Spinal cord (tissue), 10 donors: ENCODE measurements around the gene SMG6. TPM values are rescaled to one million over a fixed set of nuclear protein-coding genes. Genes with fewer than 3 reads are reported as not detected.

Source experiments
- DNase-seq, 6 donors: peaks; one replicate each; pipeline versions ENCODE4 v3.0.0 to v3.0.0-alpha.2; 2013 to 2015; ENCODE audit warnings: low spot score in 6 of 6, low read depth in 4 of 6
- H3K27ac ChIP-seq: one replicate; pipeline ENCODE4 v1.5.1; 2013; ENCODE audit warnings: low read depth, low read length, control low read depth
- H3K27me3 ChIP-seq: one replicate; pipeline ENCODE4 v1.6.1; 2013; ENCODE audit warnings: low read length; ENCODE audit not compliant: control insufficient read depth, insufficient read depth
- H3K36me3 ChIP-seq: one replicate; pipeline ENCODE4 v1.6.1; 2013; ENCODE audit warnings: low read length; ENCODE audit not compliant: control insufficient read depth, insufficient read depth
- H3K4me1 ChIP-seq: one replicate; pipeline ENCODE4 v1.6.1; 2013; ENCODE audit warnings: low read length; ENCODE audit not compliant: control insufficient read depth, insufficient read depth
- H3K4me3 ChIP-seq: one replicate; pipeline ENCODE4 v1.5.1; 2013; ENCODE audit warnings: low read depth, low read length, control low read depth
- H3K9me3 ChIP-seq: one replicate; pipeline ENCODE4 v1.6.1; 2013; ENCODE audit warnings: low read length; ENCODE audit not compliant: control insufficient read depth, insufficient read depth
- WGBS: methylation state at CpG from one replicate; pipeline ENCODE4 v1.1.5; 2013; ENCODE audit warnings: missing lambda C conversion rate; ENCODE audit not compliant: insufficient coverage; 5-methylcytosine and 5-hydroxymethylcytosine counted together
- polyA plus RNA-seq, 2 donors: library from polyadenylated mRNA; unstranded; fragments of 120-200 nt; gene quantifications; one replicate each; pipeline ENCODE4 v1.2.1, GENCODE V29; 2013; ENCODE audit not compliant: insufficient read length in 2 of 2
- total RNA-seq, 2 donors: library from RNA; depleted of rRNA in 1 of 2; stranded (reverse); fragments of 120-200 nt in 1 of 2; fragments of >200 nt in 1 of 2; gene quantifications; one replicate each; pipeline versions ENCODE4 v1.2.3 to v1.2.4, GENCODE V29; 2013 to 2014
- donor health status: healthy.

SMG6 gene
- total and polyA plus RNA-seq, 4 donors = 26.4 to 46.3 (median 37.3) TPM

- Histone ChIP-seq H3K9me3 (no peaks in the 10 kb centered on the region), H3K4me3 (no peak overlapping the region), H3K27me3 (no peaks in the 10 kb centered on the region), H3K27ac (peak overlapping the region; percentile 98), H3K36me3 (no peaks in the 10 kb centered on the region), H3K4me1 (peaks cover 42% of the 10 kb centered on the region)
- DNase-seq = peak in 2 of 6 donors; percentile 57 to 75
- WGBS = 17% methylated on average over 8 of the region's 11 CpGs
Measured at GRCh38 chr17:2213291-2213960, 90.2 kb downstream of the SMG6 start.

- Histone ChIP-seq H3K27ac (peak overlapping the region; percentile 98), H3K27me3 (no peaks in the 10 kb centered on the region), H3K9me3 (no peaks in the 10 kb centered on the region), H3K4me3 (no peak overlapping the region), H3K36me3 (no peaks in the 10 kb centered on the region), H3K4me1 (peaks cover 45% of the 10 kb centered on the region)
- WGBS = 80% methylated on average over 8 of the region's 10 CpGs
- DNase-seq = peak in 1 of 6 donors; percentile 27
Measured at GRCh38 chr17:2212400-2212981, 91.1 kb downstream of the SMG6 start.

- peak overlapping the region; percentile 98 for H3K27ac ChIP-seq
- no peaks in the 10 kb centered on the region for H3K36me3 ChIP-seq
- H3K4me3 ChIP-seq = no peak overlapping the region
- DNase-seq = peak in 1 of 6 donors; percentile 53
- H3K27me3 ChIP-seq = no peaks in the 10 kb centered on the region
- WGBS = 86% methylated on average over 3 of the region's 6 CpGs
- H3K9me3 ChIP-seq = no peaks in the 10 kb centered on the region
- H3K4me1 ChIP-seq = peaks cover 45% of the 10 kb centered on the region
Measured at GRCh38 chr17:2211661-2212399, 91.8 kb downstream of the SMG6 start.

- no CpG with 5 or more reads among the region's 2 CpGs for WGBS
- peak in 1 of 6 donors; percentile 22 for DNase-seq
- H3K27ac ChIP-seq = peak overlapping the region; percentile 33
- peaks cover 41% of the 10 kb centered on the region for H3K4me1 ChIP-seq
- no peaks in the 10 kb centered on the region for H3K27me3 ChIP-seq
- no peak overlapping the region for H3K4me3 ChIP-seq
- no peaks in the 10 kb centered on the region for H3K9me3 ChIP-seq
- H3K36me3 ChIP-seq = no peaks in the 10 kb centered on the region
Measured at GRCh38 chr17:2210726-2211125, 92.9 kb downstream of the SMG6 start.

GRCh38 chr17:2207815-2208515 is 95.6 kb downstream of the SMG6 start:
- no peak for DNase-seq
- peaks cover 20% of the 10 kb centered on the region for H3K4me1 ChIP-seq
- no peak overlapping the region for H3K27ac ChIP-seq
- H3K9me3 ChIP-seq = no peaks in the 10 kb centered on the region
- 76% methylated on average over 5 of the region's 12 CpGs for WGBS
- H3K27me3 ChIP-seq = no peaks in the 10 kb centered on the region
- no peaks in the 10 kb centered on the region for H3K36me3 ChIP-seq
- H3K4me3 ChIP-seq = no peak overlapping the region

GRCh38 chr17:2204393-2204792 is 99.2 kb downstream of the SMG6 start:
- Histone ChIP-seq H3K27ac (no peak overlapping the region), H3K4me1 (peaks cover 11% of the 10 kb centered on the region), H3K9me3 (no peaks in the 10 kb centered on the region), H3K27me3 (no peaks in the 10 kb centered on the region), H3K4me3 (no peak overlapping the region), H3K36me3 (no peaks in the 10 kb centered on the region)
- no peak for DNase-seq
- WGBS = 90% methylated on average over 5 of the region's 7 CpGs

DNA sequence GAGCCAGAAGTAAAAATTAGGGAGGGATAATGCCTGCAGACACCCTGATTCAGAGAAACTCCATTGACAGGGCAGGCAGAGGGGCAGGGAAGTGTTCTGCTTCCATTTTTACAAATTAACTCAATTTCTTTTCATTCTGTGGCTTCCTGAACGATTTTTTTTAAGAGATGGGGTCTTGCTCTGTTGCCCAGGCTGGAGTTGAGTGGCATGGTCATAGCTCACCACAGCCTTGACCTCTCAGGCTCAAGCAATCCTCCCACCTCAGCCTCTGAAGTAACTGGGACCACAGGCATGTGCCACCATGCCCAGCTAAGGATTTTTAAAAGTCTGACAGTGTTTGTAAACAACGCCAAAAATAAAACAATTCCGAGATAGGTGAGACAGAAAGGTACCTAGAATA is 99.8 kb downstream of the SMG6 start:
- no peaks in the 10 kb centered on the region for H3K9me3 ChIP-seq
- peaks cover 11% of the 10 kb centered on the region for H3K4me1 ChIP-seq
- no peaks in the 10 kb centered on the region for H3K27me3 ChIP-seq
- 100% methylated on average over 2 of the region's 3 CpGs for whole genome bisulfite sequencing
- no peaks in the 10 kb centered on the region for H3K36me3 ChIP-seq
- H3K27ac ChIP-seq = no peak overlapping the region
- DNase-seq = no peak
- no peak overlapping the region for H3K4me3 ChIP-seq

DNA sequence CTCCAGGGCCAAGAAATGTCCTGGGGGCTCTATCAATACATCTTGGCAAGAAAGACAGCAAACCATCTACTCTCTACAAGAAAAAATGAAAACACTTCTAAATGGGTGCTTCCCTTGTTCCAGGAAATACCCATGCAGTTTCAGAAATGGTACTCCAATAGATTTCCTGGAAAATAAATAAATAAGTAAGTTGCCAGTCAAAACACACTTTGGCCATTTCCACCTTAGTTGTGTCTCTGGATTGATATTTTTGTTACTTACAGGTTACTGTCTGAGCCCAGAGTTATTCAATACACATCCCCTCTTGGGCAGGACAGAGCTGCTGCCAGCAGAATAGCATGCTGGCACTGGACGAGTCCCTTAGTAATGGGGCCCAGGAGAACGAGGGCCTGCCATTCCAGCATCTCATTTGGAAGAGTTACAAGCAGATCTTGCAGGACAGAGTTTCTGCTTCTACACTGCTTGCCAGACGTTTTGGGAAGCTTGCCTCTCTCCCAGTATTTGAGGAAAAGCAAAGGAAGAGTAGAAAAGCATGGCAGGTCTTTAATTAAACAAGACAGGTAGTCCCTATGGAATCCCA is 100.5 kb downstream of the SMG6 start:
- no peak overlapping the region for H3K4me3 ChIP-seq
- WGBS = 22% methylated on average over 3 of the region's 3 CpGs
- DNase-seq = peak in 2 of 6 donors; percentile 69 to 75
- peak overlapping the region; percentile 43 for H3K27ac ChIP-seq
- H3K36me3 ChIP-seq = no peaks in the 10 kb centered on the region
- H3K4me1 ChIP-seq = peaks cover 11% of the 10 kb centered on the region
- no peaks in the 10 kb centered on the region for H3K27me3 ChIP-seq
- H3K9me3 ChIP-seq = no peaks in the 10 kb centered on the region

DNA sequence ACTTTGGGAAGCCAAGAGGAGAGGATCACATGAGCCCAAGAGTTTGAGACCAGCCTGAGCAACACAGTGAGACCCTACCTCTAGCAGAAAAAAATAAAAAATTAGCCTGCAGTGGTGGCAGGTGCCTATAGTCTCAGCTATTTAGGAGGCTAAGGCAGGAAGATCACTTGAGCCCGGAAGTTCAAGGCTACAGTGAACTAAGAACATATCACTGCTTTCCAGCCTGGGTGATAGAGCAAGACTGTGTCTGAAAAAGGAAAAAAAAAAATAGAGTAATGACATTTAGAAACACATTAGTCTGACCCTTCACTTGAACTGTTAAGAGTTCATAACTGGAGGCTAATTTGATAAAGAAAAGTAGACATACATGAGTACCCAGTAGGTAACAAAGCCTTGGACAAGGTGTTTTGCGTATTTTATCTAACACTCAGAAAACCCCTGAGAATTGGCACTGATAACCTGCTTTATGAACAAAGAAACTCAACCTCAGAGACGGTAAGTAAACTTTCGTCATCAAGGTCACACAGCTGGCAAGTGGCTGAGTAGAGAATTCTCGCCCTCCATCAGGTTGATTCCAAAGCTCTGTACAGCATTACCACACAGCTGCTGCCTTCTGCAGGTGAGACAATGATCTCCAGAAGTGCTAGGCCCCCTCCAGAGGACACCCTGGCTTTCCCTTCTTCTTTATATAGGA is 101.1 kb downstream of the SMG6 start:
- DNase-seq = no peak
- Histone ChIP-seq H3K36me3 (no peaks in the 10 kb centered on the region), H3K4me3 (no peak overlapping the region), H3K27me3 (no peaks in the 10 kb centered on the region), H3K4me1 (peaks cover 7% of the 10 kb centered on the region), H3K9me3 (no peaks in the 10 kb centered on the region), H3K27ac (no peak overlapping the region)
- 89% methylated on average over 3 of the region's 5 CpGs for WGBS
